Stimulated activated CD4-positive, alpha-beta T cell treated with anti-CD3 and anti-CD28 coated beads, Interleukin-2, amount 100 ng/mL, for 24 hours (primary cell): ENCODE results near the gene NOC2L.
A peak's percentile ranks its signal among the peaks of the same experiment; 100 is the strongest.
"Not testable (repeated sequence)": the region's sequence is repeated elsewhere in the genome, so short reads cannot be mapped to it uniquely, and the experiment has no call there.

Source experiments
- DNase-seq, 2 donors: peaks; one replicate each; pipeline ENCODE4 v3.0.0-alpha.2; 2020

NOC2L gene

GRCh38 chr1:958823-959730 lies at the start of gene NOC2L:
TSS of gene NOC2L (minus strand) at chr1:959256. CDS start at chr1:959240, 16 bp downstream.
- peak; percentile 98 for DNase-seq

GRCh38 chr1:1006305-1007159 lies 47.5 kb upstream of the NOC2L start:
- no peak for DNase-seq

GRCh38 chr1:1005774-1006304 lies 46.8 kb upstream of the NOC2L start:
- no peak for DNase-seq

- DNase-seq = no peak
Observed at GRCh38 chr1:1004780-1005697, 46.0 kb upstream of the NOC2L start.

- no peak for DNase-seq
Observed at GRCh38 chr1:1004420-1004779, 45.3 kb upstream of the NOC2L start.

GRCh38 chr1:1003618-1004419 lies 44.8 kb upstream of the NOC2L start:
- no peak for DNase-seq

- no peak for DNase-seq
Observed at GRCh38 chr1:1001057-1001783, 42.2 kb upstream of the NOC2L start.

- peak; percentile 67 to 75 for DNase-seq
Observed at GRCh38 chr1:1000357-1001056, 41.5 kb upstream of the NOC2L start.

GRCh38 chr1:999725-1000356 lies 40.8 kb upstream of the NOC2L start, which contains the start of gene HES4:
TSS of gene HES4 (minus strand) at chr1:1000097. CDS start at chr1:999973, 124 bp downstream.
- DNase-seq = peak; percentile 64 to 74

- DNase-seq = no peak
Observed at GRCh38 chr1:998995-999724, 40.1 kb upstream of the NOC2L start.

- no peak for DNase-seq
Observed at GRCh38 chr1:998745-998994, 39.6 kb upstream of the NOC2L start.

GRCh38 chr1:997993-998744 lies 39.1 kb upstream of the NOC2L start:
- no peak for DNase-seq

GRCh38 chr1:997713-997992 lies 38.6 kb upstream of the NOC2L start:
- no peak for DNase-seq

- no peak for DNase-seq
Observed at GRCh38 chr1:996851-997712, 38.0 kb upstream of the NOC2L start.

GRCh38 chr1:995665-996633 lies 36.9 kb upstream of the NOC2L start:
- no peak for DNase-seq

- DNase-seq = not testable (repeated sequence)
Observed at GRCh38 chr1:994546-994945, 35.5 kb upstream of the NOC2L start.
